CD4-positive, alpha-beta T cell treated with Interleukin-1 beta for 1 hour (primary cell): ENCODE data around the gene SPAG17.

Source experiments
- DNase-seq, 2 donors: peaks; one replicate each; pipeline ENCODE4 v3.0.0-alpha.2; 2020 to 2022

The SPAG17 gene

DNA sequence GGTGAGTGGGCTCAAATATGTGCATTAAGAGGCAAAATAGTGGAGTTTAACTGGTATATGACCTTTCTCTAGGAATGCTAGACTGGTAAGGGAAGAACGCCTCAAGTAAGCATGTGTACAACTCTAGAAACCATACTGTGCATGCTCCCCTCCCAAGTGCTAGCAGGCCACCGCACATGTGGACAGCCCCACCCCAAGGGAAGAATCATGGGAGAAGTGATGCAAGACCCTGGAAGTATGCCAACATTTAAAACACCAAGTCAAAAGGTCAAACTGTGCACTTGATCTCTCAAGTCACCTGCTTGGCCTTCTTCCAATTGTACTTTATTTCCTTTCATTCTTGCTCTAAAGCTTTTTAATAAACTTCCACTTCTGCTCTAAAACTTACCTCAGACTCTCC lies 135.0 kb downstream of the SPAG17 start:
- DNase-seq, result no peak

- DNase-seq, result no peak
Measured at GRCh38 chr1:118047650-118048224, 137.3 kb downstream of the SPAG17 start.

DNA sequence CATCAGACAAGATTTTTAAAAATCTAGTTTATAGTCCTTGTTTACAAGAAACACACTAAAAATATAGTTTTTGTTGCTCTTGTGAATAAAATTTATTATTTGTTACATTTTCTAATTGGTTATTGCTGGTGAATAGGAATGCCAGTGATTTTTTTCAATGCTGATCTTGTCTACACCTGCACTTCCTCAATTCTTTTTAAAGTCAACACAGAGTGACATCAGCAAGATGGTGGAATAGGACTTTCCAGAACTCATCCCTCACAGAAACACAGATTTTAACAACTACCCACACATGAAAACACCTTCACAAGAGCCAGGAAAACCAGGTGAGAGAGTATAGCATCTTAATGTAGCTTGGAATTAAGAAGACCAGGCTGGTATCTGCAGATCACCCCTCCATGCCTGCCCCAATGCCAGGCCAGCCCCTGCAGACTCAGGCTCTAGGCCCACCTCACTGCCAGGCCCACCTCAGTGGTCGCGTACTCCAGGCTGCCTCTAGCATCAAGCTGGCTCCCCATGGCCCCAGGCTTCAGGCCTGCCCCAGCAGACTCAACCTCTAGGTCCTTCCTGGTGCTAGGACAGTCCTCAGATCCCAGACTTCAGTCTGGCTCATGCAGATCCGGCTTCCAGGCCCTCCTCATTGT lies 137.9 kb downstream of the SPAG17 start:
- no peak for DNase-seq

DNA sequence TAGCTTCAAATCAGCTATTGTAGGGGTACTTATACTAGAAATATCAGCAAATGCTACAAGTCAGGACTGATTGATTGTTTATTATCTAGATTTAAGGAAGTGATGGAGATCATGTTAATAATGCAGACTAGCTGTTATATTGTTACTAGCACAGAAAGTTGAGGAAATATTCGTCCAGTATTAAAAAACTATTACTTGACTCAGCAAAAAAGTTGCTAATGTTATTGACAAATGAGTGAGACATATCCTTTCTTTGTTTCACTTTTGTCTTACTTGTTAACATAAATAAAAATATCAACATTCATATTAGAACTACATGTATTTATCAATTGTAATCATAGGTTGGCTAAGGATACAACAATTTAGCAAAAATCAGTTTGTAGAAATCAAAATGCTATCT lies 141.4 kb downstream of the SPAG17 start:
- DNase-seq, result no peak

GRCh38 chr1:118042501-118042900 lies 142.5 kb downstream of the SPAG17 start:
- no peak for DNase-seq

- no peak for DNase-seq
Measured at GRCh38 chr1:118039170-118039569, 145.9 kb downstream of the SPAG17 start.

DNA sequence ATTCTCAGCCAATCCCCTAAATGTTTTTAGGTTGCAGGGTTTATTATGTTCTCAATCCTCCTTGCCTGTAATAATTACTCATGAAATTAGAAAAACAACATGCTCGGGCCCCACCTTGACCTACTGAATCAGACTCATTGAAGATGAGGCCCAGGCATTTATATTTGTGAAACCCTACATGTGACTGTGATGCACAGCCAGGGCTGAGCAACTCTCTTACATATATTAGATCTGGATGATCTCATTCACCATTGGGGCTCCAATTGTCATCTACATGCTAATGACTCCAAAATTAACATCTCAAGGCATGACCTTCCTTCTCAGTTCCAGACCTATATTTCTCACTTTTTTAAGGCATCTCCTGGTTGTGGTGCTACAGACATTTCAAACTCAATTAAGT lies 152.1 kb downstream of the SPAG17 start:
- no peak for DNase-seq

GRCh38 chr1:118028267-118028666 lies 156.8 kb downstream of the SPAG17 start:
- DNase-seq, result no peak

- DNase-seq, result no peak
Measured at GRCh38 chr1:118023199-118023598, 161.8 kb downstream of the SPAG17 start.

DNA sequence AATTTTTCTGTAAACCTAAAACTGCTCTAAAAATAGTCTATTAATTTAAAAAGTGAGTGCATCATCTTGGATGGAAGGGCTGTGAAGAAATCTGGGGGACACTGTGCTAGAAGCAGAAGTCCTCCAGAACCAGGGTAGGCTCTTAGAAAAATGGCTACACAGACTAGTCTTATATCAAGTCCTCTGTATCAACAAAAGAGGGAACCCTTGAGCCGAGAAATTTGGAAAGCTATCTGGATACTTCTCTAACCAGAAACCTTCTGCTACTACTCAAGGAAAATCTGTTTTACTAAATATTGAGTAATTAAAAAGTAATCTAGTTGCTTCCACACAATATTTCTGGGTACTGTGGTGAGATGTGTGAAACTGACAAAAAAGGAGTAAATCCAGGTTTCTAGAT lies 163.4 kb downstream of the SPAG17 start:
- DNase-seq, result no peak

- DNase-seq, result no peak
Measured at GRCh38 chr1:118018060-118018459, 167.0 kb downstream of the SPAG17 start.

- no peak for DNase-seq
Measured at GRCh38 chr1:118013938-118014337, 171.1 kb downstream of the SPAG17 start.

- no peak for DNase-seq
Measured at GRCh38 chr1:118013336-118013735, 171.7 kb downstream of the SPAG17 start.

DNA sequence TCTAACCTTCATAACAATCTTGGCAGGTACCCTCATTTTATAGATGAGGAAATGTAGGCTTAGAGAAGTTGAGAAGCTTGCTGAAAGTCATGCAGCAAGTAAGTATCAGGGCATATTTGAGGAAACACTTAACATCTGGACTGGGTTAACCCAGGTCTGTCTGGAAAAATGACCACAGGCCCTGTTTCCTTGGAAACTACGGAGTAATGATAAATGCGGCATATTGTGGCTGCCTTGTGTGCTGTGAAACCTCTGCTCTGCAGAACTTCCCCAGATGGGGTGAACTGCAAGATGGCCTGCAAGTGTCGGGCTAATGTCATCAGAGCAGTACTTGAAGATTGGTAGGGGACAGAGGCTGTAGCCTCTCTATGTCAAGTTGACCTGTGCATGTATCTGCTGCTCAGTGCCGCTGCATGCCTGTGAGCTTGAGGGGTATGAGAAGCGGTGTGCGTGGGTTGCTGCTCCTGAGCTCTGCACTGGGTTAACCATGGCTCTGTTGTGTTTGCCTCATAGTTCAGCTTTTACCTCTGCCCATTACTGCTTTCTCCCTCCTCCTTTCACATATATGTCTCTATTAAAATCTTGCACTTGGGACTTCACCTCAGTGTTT lies 172.4 kb downstream of the SPAG17 start:
- DNase-seq, result no peak

DNA sequence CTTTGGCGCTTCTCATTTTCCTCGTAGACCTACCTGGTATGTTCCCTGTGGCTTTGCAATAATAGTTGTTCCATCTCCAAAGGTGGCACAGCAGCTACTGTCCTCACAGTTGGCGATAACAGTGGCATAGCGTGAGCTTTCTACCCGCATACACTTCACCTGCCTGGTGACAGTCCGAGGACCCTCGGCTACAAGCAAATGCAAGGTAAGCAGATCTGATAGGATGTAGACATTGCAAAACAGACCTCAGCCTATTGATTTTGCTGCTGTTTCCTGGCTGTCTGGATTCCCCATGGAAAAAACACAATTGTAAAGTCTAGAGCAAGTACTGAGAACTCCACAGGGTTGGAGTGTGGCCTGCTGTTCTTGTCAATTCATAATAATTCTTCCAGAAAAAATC lies 177.0 kb downstream of the SPAG17 start:
- no peak for DNase-seq

GRCh38 chr1:118007391-118007790 lies 177.6 kb downstream of the SPAG17 start:
- no peak for DNase-seq

- DNase-seq, result no peak
Measured at GRCh38 chr1:118004312-118004711, 180.7 kb downstream of the SPAG17 start.

DNA sequence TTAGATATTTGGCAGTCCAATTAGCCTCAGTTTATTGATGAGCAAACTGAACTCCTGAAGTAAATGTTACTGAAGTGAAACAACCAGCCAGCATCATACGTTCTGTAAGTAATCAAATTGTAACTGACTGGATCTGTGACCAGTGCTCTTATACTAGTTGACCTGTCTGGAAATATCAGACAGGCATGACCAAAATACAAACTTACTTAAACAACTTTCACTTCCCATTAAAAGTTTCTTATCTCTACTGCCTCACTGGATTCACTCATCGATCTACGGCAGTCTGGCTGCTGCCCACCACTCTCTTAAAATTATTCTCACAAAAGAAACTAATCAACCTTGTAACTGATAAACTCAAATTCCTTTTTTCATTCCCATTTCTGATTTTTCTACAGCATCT lies 199.1 kb downstream of the SPAG17 start:
- DNase-seq, result no peak

- DNase-seq, result no peak
Measured at GRCh38 chr1:117985239-117985638, 199.8 kb downstream of the SPAG17 start.

DNA sequence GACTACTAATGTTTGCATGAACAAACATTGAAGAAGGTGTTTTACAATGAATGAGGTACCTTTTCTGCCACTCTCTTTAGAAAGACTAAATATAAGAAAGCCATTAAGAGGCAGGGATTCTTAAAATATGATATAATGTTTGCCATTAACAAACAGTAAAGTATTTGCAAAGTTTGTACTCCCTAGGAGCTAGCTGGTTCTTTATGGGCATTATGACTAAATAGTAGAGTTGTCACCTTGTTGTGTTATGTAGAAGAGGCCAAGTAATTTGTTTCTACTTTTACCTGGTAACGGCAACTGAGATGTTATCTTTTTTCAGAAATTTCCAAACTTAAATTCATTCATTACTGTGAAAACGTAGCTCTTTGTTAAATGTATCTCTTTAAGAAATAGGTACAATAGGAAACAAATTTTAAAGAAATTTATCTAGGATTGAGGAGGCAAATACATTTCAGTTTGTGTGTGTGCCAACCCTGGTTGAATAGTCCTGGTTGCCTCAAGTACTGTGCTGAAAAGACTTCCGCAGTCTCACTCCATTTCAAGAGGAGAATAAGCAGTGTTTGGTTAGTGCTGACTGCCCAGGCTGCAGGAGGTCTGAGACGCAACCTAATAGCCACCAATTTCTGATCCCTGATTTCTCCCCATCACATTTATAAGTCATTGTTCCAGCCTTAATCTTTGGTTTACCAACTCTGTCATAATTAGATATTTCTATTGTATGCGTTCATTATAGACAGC lies 203.4 kb downstream of the SPAG17 start:
- DNase-seq, result no peak

GRCh38 chr1:117976381-117976780 lies 208.6 kb downstream of the SPAG17 start:
- no peak for DNase-seq

GRCh38 chr1:117971777-117972176 lies 213.3 kb downstream of the SPAG17 start:
- DNase-seq, result no peak

DNA sequence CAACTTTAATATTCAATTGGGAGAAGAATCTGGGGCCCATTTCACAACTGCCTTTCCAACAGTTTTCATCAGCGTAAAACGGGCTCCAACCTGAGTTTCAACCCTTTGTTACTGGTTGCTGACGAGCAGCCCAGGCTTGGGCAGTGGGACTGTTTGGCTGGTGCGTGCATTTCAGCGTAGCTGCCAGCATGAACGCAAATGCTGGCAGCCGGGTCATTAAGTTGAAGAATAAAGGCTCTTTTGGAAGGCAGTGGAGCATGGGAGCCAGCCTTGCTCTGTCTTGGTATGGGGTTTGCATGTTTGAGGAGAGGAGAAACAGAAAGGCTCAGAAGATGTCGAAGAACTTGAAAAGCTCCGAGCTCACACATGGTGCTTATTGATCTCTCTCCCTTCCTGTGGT lies 214.8 kb downstream of the SPAG17 start:
- DNase-seq, result no peak

DNA sequence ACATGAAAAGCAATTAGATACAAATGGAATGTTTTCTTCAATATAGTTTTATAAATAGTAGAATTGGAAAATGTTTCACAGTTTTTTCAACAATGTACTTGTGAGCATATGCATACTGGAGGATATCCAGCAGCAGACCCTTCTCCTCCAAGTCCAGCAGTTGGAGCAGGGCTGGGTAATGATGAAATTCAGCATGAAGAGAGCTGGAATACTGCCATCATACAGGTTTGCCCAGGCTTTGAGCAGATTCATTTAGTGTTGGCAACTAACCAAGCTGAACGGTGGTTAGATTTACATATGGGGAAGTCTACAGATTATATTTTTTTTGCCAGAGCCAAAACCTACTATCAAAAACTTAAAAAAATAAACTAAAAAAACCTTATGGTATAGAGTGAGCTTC lies 217.1 kb downstream of the SPAG17 start:
- no peak for DNase-seq
